ENCODE results near the gene DGKZ. TPM values are rescaled to one million over a fixed set of nuclear protein-coding genes. Genes with fewer than 3 reads are reported as not detected.
A peak's percentile ranks its signal among the peaks of the same experiment; 100 is the strongest.

Gene DGKZ
- total and polyA plus RNA-seq, 2 experiments from 2014 or later = 21.4 to 62.7 TPM

DNA sequence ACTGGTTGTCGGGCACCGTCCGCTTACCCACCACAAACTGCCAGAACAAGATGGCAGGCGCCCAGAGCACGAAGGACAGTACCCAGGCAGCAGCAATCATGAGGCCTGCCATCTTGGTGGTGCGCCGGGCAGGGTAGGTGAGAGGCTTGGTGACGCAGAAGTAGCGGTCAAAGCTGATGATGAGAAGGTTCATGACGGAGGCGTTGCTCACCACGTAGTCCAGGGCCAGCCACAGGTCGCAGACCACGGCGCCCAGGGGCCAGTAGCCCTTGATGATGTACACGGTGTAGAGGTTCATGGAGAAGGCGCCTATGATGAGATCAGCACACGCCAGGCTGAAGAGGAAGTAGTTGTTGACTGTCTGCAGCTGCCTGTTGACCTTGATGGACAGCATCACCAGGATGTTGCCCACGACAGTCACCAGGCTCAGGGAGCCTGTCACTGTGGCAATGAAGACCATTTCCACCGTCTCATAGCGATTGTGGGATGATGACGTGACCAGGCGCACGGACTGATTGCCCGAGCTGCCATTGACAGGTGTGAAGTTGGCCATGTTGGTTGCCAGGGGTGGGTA is 38.8 kb downstream of the DGKZ start:
- H3K9ac ChIP-seq = no peak overlapping the region
- H4K20me1 ChIP-seq (ENCODE audit: insufficient read depth) = no peaks in the 10 kb centered on the region
- no peaks in the 10 kb centered on the region for H3K9me2 ChIP-seq (ENCODE audit: insufficient read depth)
- H3K4me3 ChIP-seq = no peak overlapping the region
- no peak for DNase-seq
- no peak for TF ChIP-seq EZH2phosphoT487 (IDR thresholded peaks at IDR 0.05; ENCODE audit: insufficient read depth, low read depth)
- no peak for TF ChIP-seq EZH2 (IDR thresholded peaks at IDR 0.05; ENCODE audit: insufficient read depth, poor library complexity, severe bottlenecking)
- 93 to 96% methylated on average over 25 of the region's 25 CpGs for WGBS, 2 experiments (ENCODE audit: low coverage in 1 of 2, low lambda C conversion rate in 2 of 2, missing lambda C conversion rate in 2 of 2)
- in situ Hi-C loops (cut with MboI) = no loop called here
- H3K36me3 ChIP-seq (ENCODE audit: low read depth) = no peaks in the 10 kb centered on the region
- H3K9me3 ChIP-seq (ENCODE audit: low read depth) = no peaks in the 10 kb centered on the region
- H3K4me2 ChIP-seq (ENCODE audit: unreplicated experiment) = no peak overlapping the region
- H3F3A ChIP-seq (ENCODE audit: insufficient read depth) = 0 out of 2 replicates have a peak, but pooled peaks cover 3% of the 10 kb centered on the region
- no peaks in the 10 kb centered on the region for H3K4me1 ChIP-seq (ENCODE audit: insufficient read depth)
- H3K27ac ChIP-seq = no peak overlapping the region
- no peaks in the 10 kb centered on the region for H3K79me2 ChIP-seq (ENCODE audit: insufficient read depth)
- H3K27me3 ChIP-seq (replicated peaks; ENCODE audit: insufficient read depth) = peaks cover 7% of the 10 kb centered on the region
- no peak overlapping the region for H2AFZ ChIP-seq

GRCh38 chr11:46386674-46387073 is 39.4 kb downstream of the DGKZ start:
- H2AFZ ChIP-seq = no peak overlapping the region
- no peak overlapping the region for H3K9ac ChIP-seq
- H3K36me3 ChIP-seq (ENCODE audit: low read depth) = no peaks in the 10 kb centered on the region
- no peak overlapping the region for H3K27ac ChIP-seq
- in situ Hi-C loops (cut with MboI) = no loop called here
- peak; percentile 75 for DNase-seq
- WGBS, 2 experiments (ENCODE audit: low coverage in 1 of 2, low lambda C conversion rate in 2 of 2, missing lambda C conversion rate in 2 of 2) = 66 to 73% methylated on average over 4 of the region's 4 CpGs
- TF ChIP-seq EZH2phosphoT487 (IDR thresholded peaks at IDR 0.05; ENCODE audit: insufficient read depth, low read depth) = no peak
- TF ChIP-seq EZH2 (IDR thresholded peaks at IDR 0.05; ENCODE audit: insufficient read depth, poor library complexity, severe bottlenecking) = no peak
- peaks cover 7% of the 10 kb centered on the region for H3K27me3 ChIP-seq (replicated peaks; ENCODE audit: insufficient read depth)
- no peaks in the 10 kb centered on the region for H4K20me1 ChIP-seq (ENCODE audit: insufficient read depth)
- 0 out of 2 replicates have a peak, but pooled peaks cover 3% of the 10 kb centered on the region for H3F3A ChIP-seq (ENCODE audit: insufficient read depth)
- no peak overlapping the region for H3K4me2 ChIP-seq (ENCODE audit: unreplicated experiment)
- no peaks in the 10 kb centered on the region for H3K4me1 ChIP-seq (ENCODE audit: insufficient read depth)
- no peaks in the 10 kb centered on the region for H3K9me3 ChIP-seq (ENCODE audit: low read depth)
- H3K79me2 ChIP-seq (ENCODE audit: insufficient read depth) = no peaks in the 10 kb centered on the region
- H3K9me2 ChIP-seq (ENCODE audit: insufficient read depth) = no peaks in the 10 kb centered on the region
- no peak overlapping the region for H3K4me3 ChIP-seq

DNA sequence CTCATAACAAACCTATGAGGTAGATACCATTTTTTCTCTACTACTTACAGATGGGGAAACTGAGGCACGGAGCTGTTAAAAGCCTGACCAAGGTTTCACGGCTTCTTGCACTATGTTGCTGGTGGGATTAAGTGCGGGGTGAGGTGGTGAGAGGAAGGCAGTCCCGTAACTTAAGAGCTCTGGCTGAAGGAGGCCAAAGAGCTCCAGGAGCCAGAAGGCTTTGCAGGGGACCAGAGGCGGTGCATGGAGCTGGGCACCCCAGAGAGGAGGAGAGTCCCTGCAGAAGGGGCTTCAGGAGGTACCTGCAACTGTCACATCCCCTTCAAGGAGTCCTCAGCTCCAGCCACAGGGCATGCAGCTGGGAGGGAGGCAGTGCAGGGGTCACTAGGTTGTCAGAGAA is 40.2 kb downstream of the DGKZ start:
- Histone ChIP-seq H3K27ac (no peak overlapping the region), H3K79me2 (ENCODE audit: insufficient read depth) (no peaks in the 10 kb centered on the region), H3K9me3 (ENCODE audit: low read depth) (no peaks in the 10 kb centered on the region), H3K36me3 (ENCODE audit: low read depth) (no peaks in the 10 kb centered on the region), H2AFZ (no peak overlapping the region), H3K9ac (no peak overlapping the region), H3K4me1 (ENCODE audit: insufficient read depth) (no peaks in the 10 kb centered on the region), H3K9me2 (ENCODE audit: insufficient read depth) (no peaks in the 10 kb centered on the region), H3K4me2 (ENCODE audit: unreplicated experiment) (no peak overlapping the region), H3K27me3 (replicated peaks; ENCODE audit: insufficient read depth) (peaks cover 7% of the 10 kb centered on the region), H3K4me3 (no peak overlapping the region), H3F3A (ENCODE audit: insufficient read depth) (0 out of 2 replicates have a peak, but pooled peaks cover 3% of the 10 kb centered on the region), H4K20me1 (ENCODE audit: insufficient read depth) (no peaks in the 10 kb centered on the region)
- DNase-seq = no peak
- TF ChIP-seq EZH2phosphoT487 (IDR thresholded peaks at IDR 0.05; ENCODE audit: insufficient read depth, low read depth) (no peak), EZH2 (IDR thresholded peaks at IDR 0.05; ENCODE audit: insufficient read depth, poor library complexity, severe bottlenecking) (no peak)
- 70 to 81% methylated on average over 5 of the region's 5 CpGs for WGBS, 2 experiments (ENCODE audit: low coverage in 1 of 2, low lambda C conversion rate in 2 of 2, missing lambda C conversion rate in 2 of 2)
- in situ Hi-C loops (cut with MboI) = no loop called here

GRCh38 chr11:46387919-46388618 is 40.8 kb downstream of the DGKZ start:
- no peaks in the 10 kb centered on the region for H3K79me2 ChIP-seq (ENCODE audit: insufficient read depth)
- H2AFZ ChIP-seq = no peak overlapping the region
- no peak overlapping the region for H3K9ac ChIP-seq
- no peak overlapping the region for H3K4me2 ChIP-seq (ENCODE audit: unreplicated experiment)
- no peak for TF ChIP-seq EZH2phosphoT487 (IDR thresholded peaks at IDR 0.05; ENCODE audit: insufficient read depth, low read depth)
- no peak for TF ChIP-seq EZH2 (IDR thresholded peaks at IDR 0.05; ENCODE audit: insufficient read depth, poor library complexity, severe bottlenecking)
- no peaks in the 10 kb centered on the region for H3K36me3 ChIP-seq (ENCODE audit: low read depth)
- H3K4me3 ChIP-seq = no peak overlapping the region
- no peaks in the 10 kb centered on the region for H4K20me1 ChIP-seq (ENCODE audit: insufficient read depth)
- no peaks in the 10 kb centered on the region for H3K9me2 ChIP-seq (ENCODE audit: insufficient read depth)
- no peak overlapping the region for H3K27ac ChIP-seq
- H3K4me1 ChIP-seq (ENCODE audit: insufficient read depth) = no peaks in the 10 kb centered on the region
- H3F3A ChIP-seq (ENCODE audit: insufficient read depth) = no peaks in the 10 kb centered on the region
- 18 to 23% methylated on average over 15 to 24 of the region's 24 CpGs for WGBS, 2 experiments (ENCODE audit: low coverage in 1 of 2, low lambda C conversion rate in 2 of 2, missing lambda C conversion rate in 2 of 2)
- no peaks in the 10 kb centered on the region for H3K9me3 ChIP-seq (ENCODE audit: low read depth)
- in situ Hi-C loops (cut with MboI) = no loop called here
- H3K27me3 ChIP-seq (replicated peaks; ENCODE audit: insufficient read depth) = peaks cover 7% of the 10 kb centered on the region
- DNase-seq = no peak

All from GM23248 (cell line).